Tibial artery (tissue), 4 donors: ENCODE measurements around the gene PTPRN2.

Source experiments
- DNase-seq, 2 donors: peaks; one replicate each; pipeline ENCODE4 v3.0.0-alpha.2; 2019
- H3K27ac ChIP-seq, 2 donors: fragments of 200-600 bp; sonication (generic) in 1 of 2; 1 replicate in 1 of 2; 2 replicates in 1 of 2; pipeline ENCODE4 v1.5.1; 2018 to 2019; ENCODE audit warnings: mild to moderate bottlenecking in 1 of 2
- H3K27me3 ChIP-seq, 2 donors: fragments of 200-600 bp; sonication (generic) in 1 of 2; one replicate each; pipeline versions ENCODE4 v1.5.1 to v1.6.0; 2016 to 2019
- H3K36me3 ChIP-seq, 3 donors: fragments of 200-600 bp; sonication (generic) in 2 of 3; one replicate each; pipeline ENCODE4 v1.5.1; 2016 to 2019; ENCODE audit warnings: mild to moderate bottlenecking in 2 of 3
- H3K4me1 ChIP-seq, 4 donors: fragments of 200-600 bp; sonication (generic) in 2 of 4; 1 replicate in 3 of 4; 2 replicates in 1 of 4; pipeline ENCODE4 v1.5.1; 2016 to 2019
- H3K4me3 ChIP-seq, 2 donors: fragments of 200-600 bp; sonication (generic) in 1 of 2; 1 replicate in 1 of 2; 2 replicates in 1 of 2; pipeline ENCODE4 v1.5.1; 2018 to 2019; ENCODE audit warnings: mild to moderate bottlenecking in 2 of 2
- H3K9me3 ChIP-seq, 3 donors: fragments of 200-600 bp; sonication (generic) in 1 of 3; one replicate each; pipeline ENCODE4 v1.5.1; 2016 to 2019
- intact Hi-C: fragments of 100-400 bp; cut with DNase I; formaldehyde crosslinking; loops from one replicate; pipeline ENCODE4 v1.15.0; 2023; ENCODE audit warnings: low total_unique reads
- TF ChIP-seq, protein P1 (sequence below), 2 experiments: fragments of 200-600 bp in 1 of 2; fragments of 450-650 bp in 1 of 2; IDR thresholded peaks; one replicate each; pipeline ENCODE4 v1.5.1; 2017 to 2019; ENCODE audit warnings: antibody characterized with exemption in 2 of 2, mild to moderate bottlenecking in 1 of 2, moderate library complexity in 1 of 2

The PTPRN2 gene

DNA sequence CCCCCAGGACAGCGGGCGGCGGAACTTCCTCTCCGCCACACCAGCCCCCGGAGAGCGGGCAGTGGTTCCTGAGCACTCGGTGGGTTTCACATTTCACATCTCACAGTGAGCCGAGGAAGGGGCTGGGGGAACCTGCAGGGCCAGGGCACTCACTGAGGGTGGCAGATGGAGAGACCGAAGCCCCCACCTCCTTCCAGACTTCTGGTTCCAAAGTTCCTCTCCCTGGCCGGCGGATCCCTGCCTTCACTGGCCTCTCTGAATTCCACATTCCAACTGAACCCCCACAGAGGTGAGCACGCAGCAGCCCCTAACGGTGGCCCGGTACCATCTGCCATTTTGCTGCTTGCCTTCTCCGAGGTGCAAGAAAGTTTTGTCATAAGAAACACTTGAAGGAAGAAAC is 461.0 kb downstream of the PTPRN2 start:
- Histone ChIP-seq H3K4me3 (no peak overlapping the region), H3K27ac (no peak overlapping the region), H3K36me3 (no peaks in the 10 kb centered on the region), H3K27me3 (no peaks in the 10 kb centered on the region), H3K4me1 (no peaks in the 10 kb centered on the region), H3K9me3 (peaks cover 0 to 7% (median 0%) of the 10 kb centered on the region in 3 donors)
- TF ChIP-seq, protein P1, sequence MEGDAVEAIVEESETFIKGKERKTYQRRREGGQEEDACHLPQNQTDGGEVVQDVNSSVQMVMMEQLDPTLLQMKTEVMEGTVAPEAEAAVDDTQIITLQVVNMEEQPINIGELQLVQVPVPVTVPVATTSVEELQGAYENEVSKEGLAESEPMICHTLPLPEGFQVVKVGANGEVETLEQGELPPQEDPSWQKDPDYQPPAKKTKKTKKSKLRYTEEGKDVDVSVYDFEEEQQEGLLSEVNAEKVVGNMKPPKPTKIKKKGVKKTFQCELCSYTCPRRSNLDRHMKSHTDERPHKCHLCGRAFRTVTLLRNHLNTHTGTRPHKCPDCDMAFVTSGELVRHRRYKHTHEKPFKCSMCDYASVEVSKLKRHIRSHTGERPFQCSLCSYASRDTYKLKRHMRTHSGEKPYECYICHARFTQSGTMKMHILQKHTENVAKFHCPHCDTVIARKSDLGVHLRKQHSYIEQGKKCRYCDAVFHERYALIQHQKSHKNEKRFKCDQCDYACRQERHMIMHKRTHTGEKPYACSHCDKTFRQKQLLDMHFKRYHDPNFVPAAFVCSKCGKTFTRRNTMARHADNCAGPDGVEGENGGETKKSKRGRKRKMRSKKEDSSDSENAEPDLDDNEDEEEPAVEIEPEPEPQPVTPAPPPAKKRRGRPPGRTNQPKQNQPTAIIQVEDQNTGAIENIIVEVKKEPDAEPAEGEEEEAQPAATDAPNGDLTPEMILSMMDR (IDR thresholded peaks at IDR 0.05), result no peak
- intact Hi-C loops, result no loop called here
- DNase-seq, result peak in 1 of 2 donors; percentile 38

DNA sequence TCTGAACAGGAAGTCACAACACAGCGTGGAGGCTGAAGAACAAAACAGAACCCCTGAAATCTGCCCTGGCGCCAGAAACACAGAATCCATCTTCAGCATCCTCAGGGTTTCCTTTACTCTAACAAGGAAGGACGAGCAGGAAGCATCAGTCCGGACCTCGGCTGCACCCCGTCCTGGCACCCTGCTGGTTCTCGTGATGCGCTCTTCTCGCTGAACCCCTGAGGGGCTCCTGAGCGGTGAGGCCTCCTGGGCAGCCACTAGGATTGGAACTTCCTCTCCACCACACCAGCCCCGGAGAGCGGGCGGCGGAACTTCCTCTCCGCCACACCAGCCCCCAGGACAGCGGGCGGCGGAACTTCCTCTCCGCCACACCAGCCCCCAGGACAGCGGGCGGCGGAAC is 461.9 kb downstream of the PTPRN2 start:
- peak in 1 of 2 donors; percentile 34 for DNase-seq

DNA sequence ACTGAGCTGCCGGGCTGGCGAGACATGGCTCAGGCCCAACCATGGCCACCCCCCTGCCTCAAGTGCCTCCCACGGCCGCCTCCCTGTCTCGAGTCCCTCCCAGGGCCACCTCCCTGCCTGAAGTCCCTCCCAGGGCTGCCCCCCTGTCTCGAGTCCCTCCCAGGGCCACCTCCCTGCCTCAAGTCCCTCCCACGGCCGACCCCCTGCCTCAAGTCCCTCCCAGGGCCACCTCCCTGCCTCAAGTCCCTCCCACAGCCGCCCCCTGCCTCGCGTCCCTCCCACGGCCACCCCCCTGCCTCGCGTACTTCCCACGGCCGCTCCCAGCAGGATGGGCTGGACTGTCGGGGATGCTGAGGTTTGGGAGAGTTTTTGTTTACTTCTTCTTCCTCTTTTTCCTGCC is 462.5 kb downstream of the PTPRN2 start:
- H3K27ac ChIP-seq, result no peak overlapping the region
- peak; percentile 10 to 31 for DNase-seq
- no peaks in the 10 kb centered on the region for H3K27me3 ChIP-seq
- H3K36me3 ChIP-seq, result no peaks in the 10 kb centered on the region
- peaks cover 0 to 7% (median 0%) of the 10 kb centered on the region in 3 donors for H3K9me3 ChIP-seq
- TF ChIP-seq, protein P1 (IDR thresholded peaks at IDR 0.05), result no peak
- intact Hi-C loops, result no loop called here
- no peak overlapping the region for H3K4me3 ChIP-seq
- H3K4me1 ChIP-seq, result no peaks in the 10 kb centered on the region

More for the DNA sequence above, 461.9 kb downstream of the PTPRN2 start:
- Histone ChIP-seq H3K9me3 (peaks cover 0 to 7% (median 0%) of the 10 kb centered on the region in 3 donors), H3K4me1 (no peaks in the 10 kb centered on the region), H3K27ac (no peak overlapping the region), H3K4me3 (no peak overlapping the region), H3K36me3 (no peaks in the 10 kb centered on the region), H3K27me3 (no peaks in the 10 kb centered on the region)
- intact Hi-C loops, result no loop called here
- TF ChIP-seq, protein P1 (IDR thresholded peaks at IDR 0.05), result no peak

DNA sequence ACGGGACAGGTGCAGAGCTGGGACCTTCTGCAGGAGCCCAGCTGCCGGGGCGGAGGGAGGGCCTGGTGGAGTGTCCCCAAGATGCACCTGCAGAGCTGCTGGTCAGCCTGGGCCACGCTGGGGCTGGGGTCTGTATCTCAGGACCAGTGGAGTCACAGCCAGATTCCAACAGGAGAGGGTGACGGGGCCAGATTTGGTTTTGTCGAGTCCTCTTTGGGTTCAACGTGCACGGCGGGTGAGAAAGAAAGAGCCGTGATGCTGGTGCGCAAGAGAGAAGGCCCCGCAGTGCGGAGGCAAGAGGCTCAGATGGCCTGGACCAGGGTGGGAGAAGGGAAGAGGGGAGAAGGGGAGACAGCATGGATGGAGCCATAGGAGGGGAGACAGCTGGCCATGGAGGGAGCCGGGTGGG is 462.9 kb downstream of the PTPRN2 start:
- TF ChIP-seq, protein P1 (IDR thresholded peaks at IDR 0.05), result no peak
- H3K27me3 ChIP-seq, result no peaks in the 10 kb centered on the region
- H3K4me1 ChIP-seq, result no peaks in the 10 kb centered on the region
- no peak overlapping the region for H3K4me3 ChIP-seq
- intact Hi-C loops, result no loop called here
- H3K9me3 ChIP-seq, result peaks cover 0 to 7% (median 4%) of the 10 kb centered on the region in 3 donors
- H3K27ac ChIP-seq, result no peak overlapping the region
- peak; percentile 15 to 53 for DNase-seq
- H3K36me3 ChIP-seq, result no peaks in the 10 kb centered on the region

DNA sequence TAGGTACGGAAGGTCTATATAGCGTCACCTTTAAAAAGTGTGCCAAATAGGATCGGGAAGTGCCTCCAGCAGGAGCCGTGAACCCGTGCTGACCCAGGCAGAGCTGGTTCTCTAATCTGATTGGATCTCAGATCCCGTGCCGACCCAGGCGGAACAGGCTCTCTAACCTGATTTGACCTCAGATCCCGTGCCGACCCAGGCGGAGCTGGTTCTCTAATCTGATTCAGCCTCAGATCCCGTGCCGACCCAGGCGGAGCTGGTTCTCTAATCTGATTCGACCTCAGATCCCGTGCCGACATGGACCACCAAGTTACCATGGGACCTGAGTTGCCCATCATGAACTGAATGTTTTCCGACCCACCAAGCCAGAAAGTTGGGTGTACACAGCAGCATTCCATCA is 463.9 kb downstream of the PTPRN2 start:
- DNase-seq, result peak; percentile 9 to 20
- Histone ChIP-seq H3K36me3 (no peaks in the 10 kb centered on the region), H3K27ac (no peak overlapping the region), H3K27me3 (no peaks in the 10 kb centered on the region), H3K9me3 (peaks cover 0 to 13% (median 5%) of the 10 kb centered on the region in 3 donors), H3K4me3 (no peak overlapping the region), H3K4me1 (no peaks in the 10 kb centered on the region)
- intact Hi-C loops, result no loop called here
- TF ChIP-seq, protein P1 (IDR thresholded peaks at IDR 0.05), result no peak

DNA sequence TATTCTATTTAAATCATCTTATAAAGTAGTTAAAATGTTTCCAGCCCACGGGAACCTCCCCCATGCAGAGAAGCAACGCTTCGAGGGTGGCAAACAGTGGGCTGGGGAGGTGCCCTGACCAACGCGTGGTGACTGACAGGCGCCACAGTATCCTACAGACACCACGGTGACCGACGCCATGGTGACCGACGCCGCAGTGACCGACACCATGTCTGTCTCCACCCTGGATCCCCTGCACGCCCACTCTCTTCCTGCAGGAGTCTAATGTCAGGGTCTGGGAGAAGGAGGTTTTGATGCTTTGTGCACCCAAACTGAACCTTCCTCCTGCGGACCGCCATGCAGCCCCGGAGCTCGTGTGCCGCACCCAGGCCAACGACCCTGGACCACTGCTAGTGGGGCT is 464.4 kb downstream of the PTPRN2 start:
- TF ChIP-seq, protein P1 (IDR thresholded peaks at IDR 0.05), result no peak
- DNase-seq, result peak; percentile 9 to 19

More for the DNA sequence above, 464.4 kb downstream of the PTPRN2 start:
- Histone ChIP-seq H3K27me3 (no peaks in the 10 kb centered on the region), H3K4me1 (no peaks in the 10 kb centered on the region), H3K36me3 (no peaks in the 10 kb centered on the region), H3K4me3 (no peak overlapping the region), H3K27ac (no peak overlapping the region), H3K9me3 (peaks cover 0 to 17% (median 5%) of the 10 kb centered on the region in 3 donors)
- intact Hi-C loops, result no loop called here
